A673 (cell line): Measurements from ENCODE around the gene C11orf71.

Experiments
- EZH2 ChIP-seq: fragments of 200-600 bp; sonication (generic); IDR thresholded peaks from 2 replicates; pipeline ENCODE4 v1.6.1; 2017; ENCODE audit warnings: borderline replicate concordance, low read depth, mild to moderate bottlenecking, mixed read lengths, antibody characterized with exemption, low read length; ENCODE audit not compliant: poor library complexity, severe bottlenecking
- TF ChIP-seq, protein P1 (sequence below): fragments of 300-800, 200-600 bp; sonication (generic); conservative IDR thresholded peaks from 2 replicates; pipeline ENCODE4 v1.5.1; 2017; ENCODE audit warnings: low read depth, mild to moderate bottlenecking, antibody characterized with exemption, low read length, moderate library complexity, mixed read lengths

- TF ChIP-seq, protein P1, sequence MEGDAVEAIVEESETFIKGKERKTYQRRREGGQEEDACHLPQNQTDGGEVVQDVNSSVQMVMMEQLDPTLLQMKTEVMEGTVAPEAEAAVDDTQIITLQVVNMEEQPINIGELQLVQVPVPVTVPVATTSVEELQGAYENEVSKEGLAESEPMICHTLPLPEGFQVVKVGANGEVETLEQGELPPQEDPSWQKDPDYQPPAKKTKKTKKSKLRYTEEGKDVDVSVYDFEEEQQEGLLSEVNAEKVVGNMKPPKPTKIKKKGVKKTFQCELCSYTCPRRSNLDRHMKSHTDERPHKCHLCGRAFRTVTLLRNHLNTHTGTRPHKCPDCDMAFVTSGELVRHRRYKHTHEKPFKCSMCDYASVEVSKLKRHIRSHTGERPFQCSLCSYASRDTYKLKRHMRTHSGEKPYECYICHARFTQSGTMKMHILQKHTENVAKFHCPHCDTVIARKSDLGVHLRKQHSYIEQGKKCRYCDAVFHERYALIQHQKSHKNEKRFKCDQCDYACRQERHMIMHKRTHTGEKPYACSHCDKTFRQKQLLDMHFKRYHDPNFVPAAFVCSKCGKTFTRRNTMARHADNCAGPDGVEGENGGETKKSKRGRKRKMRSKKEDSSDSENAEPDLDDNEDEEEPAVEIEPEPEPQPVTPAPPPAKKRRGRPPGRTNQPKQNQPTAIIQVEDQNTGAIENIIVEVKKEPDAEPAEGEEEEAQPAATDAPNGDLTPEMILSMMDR, result no peak
- no peak for TF ChIP-seq EZH2
These were observed 38.0 kb upstream of the C11orf71 start for GRCh38 chr11:114438303-114438702.
